Islet precursor cell (in vitro differentiated cells): Measurements from ENCODE around the gene ELP4.
A peak's percentile ranks its signal among the peaks of the same experiment; 100 is the strongest.
"Not testable (repeated sequence)": the region's sequence is repeated elsewhere in the genome, so short reads cannot be mapped to it uniquely, and the experiment has no call there.

ENCODE experiments used
- DNase-seq: peaks from one replicate; pipeline ENCODE4 v3.0.0-alpha.2; 2018

The ELP4 gene

DNA sequence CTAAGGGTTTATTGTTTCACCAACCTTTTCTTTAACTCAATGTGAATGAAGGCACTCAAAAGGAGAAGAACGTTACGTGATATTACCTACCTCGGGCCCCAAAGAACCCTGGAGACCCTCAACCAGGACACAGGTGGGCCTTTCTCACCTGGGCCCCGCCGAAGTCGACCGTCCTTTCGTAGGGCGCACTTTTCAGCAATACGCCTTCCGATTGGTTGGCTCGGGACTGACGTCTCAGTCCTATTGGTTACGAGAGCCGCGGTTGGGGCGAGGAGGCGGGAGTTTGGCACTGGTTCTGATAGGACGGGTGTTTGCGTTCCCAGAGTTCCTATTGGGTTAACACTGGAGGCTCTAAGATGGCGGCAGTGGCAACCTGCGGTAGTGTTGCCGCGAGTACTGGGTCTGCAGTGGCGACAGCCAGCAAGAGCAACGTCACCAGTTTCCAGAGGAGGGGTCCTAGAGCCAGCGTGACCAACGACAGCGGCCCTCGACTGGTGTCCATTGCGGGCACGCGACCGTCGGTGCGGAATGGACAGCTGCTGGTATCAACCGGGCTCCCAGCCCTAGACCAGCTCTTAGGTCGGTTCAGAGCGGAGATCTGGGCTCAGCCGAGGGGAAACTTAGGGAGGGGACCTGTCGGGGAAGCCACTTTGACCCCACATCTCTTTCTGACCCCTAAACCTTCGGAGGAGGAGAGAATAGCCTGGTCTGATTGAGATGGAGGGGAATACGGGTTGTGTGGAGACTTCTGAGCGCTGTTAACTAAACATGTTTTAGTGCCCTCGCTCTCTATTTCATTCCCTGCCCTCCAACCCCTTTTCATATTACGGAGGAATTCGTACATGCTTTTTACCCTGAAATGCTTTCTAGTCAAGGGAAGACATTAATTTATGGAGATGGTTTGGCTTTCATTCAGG is at the start of gene ELP4, which contains the start of gene IMMP1L:
Gene ELP4, plus strand, starts transcription at position 339 of the 917 bp plus-strand sequence. Its CDS starts 18 bp downstream, at position 357.
Gene IMMP1L, minus strand, starts transcription at position 194 of the 917 bp plus-strand sequence. CDS start 46,346 bp downstream, outside the sequence.
- DNase-seq, result peak; percentile 99

GRCh38 chr11:31464436-31464835 is 45.1 kb upstream of the ELP4 start:
- DNase-seq, result no peak

DNA sequence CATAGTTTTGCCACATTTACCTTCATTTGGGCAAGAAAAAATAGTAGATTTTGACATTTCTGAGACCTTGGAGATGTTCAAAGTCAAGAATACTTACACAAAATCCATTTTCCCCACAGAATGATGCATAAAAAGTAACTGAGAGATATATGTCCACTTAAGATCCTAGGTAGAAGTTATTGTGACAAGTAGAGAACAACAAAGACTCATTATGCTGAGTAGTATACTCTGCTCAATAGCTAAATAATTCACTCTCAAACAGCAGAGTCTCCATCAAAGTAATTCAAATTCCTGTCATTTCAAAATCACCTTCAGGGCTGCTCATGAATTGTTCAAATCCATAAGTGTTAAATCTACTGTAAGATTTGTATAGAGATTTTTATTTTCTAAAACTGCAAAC is 35.5 kb upstream of the ELP4 start:
- no peak for DNase-seq

- no peak for DNase-seq
Measured at GRCh38 chr11:31477528-31478222, 31.9 kb upstream of the ELP4 start.

DNA sequence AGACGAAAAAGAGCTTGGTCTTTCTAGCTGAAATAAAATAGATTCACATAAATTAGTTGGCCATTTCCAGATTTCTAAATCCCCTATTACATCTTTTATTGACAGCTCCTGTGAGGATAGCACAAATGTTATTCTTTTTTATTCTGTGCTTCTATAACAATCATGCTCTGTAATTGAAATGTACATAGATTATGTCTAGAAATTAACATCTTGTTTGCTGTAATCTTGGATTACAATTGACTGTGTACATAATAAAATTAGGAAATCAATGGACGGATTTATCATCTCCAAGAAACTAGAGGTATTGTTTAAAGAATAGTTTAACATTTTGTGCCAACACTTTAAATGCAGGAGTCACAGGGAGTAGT is 31.4 kb upstream of the ELP4 start:
- no peak for DNase-seq

- no peak for DNase-seq
Measured at GRCh38 chr11:31479066-31479465, 30.5 kb upstream of the ELP4 start.

GRCh38 chr11:31480930-31481329 is 28.6 kb upstream of the ELP4 start:
- DNase-seq, result no peak

- DNase-seq, result no peak
Measured at GRCh38 chr11:31484497-31484896, 25.1 kb upstream of the ELP4 start.

- no peak for DNase-seq
Measured at GRCh38 chr11:31487848-31488247, 21.7 kb upstream of the ELP4 start.

- DNase-seq, result no peak
Measured at GRCh38 chr11:31492320-31492913, 17.1 kb upstream of the ELP4 start.

- DNase-seq, result no peak
Measured at GRCh38 chr11:31493235-31493634, 16.3 kb upstream of the ELP4 start.

GRCh38 chr11:31493762-31494161 is 15.8 kb upstream of the ELP4 start:
- not testable (repeated sequence) for DNase-seq

DNA sequence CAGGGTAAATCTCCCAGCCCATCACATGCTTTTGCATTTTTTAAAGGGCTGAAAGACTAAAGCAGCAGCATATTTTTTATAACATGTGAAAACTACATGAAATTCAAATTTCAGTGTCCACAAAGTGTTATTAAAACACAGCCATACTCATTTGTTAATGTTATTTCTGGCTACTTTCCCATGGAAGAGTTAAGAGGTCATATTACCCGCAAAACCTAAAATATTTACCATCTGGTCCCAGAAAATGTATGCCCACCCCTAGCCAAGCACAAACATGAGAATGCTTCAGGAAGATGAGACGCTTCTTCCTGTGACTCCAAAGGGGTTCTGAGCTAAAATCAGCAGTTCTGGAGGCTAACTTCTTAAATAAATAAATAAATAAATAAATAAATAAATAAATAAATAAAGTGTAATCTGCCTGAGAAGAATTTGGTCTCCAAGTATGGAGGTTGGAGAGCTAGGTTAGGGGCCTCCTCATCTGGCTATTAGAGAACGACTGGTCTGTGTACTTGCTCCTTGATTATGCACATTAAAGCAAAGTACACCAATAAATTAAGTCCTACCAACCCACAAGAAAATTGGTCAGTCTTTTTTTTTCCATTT is 9.9 kb upstream of the ELP4 start:
- no peak for DNase-seq

- no peak for DNase-seq
Measured at GRCh38 chr11:31500560-31500959, 9.0 kb upstream of the ELP4 start.

- no peak for DNase-seq
Measured at GRCh38 chr11:31509051-31509428, 527 bp upstream of the ELP4 start.

DNA sequence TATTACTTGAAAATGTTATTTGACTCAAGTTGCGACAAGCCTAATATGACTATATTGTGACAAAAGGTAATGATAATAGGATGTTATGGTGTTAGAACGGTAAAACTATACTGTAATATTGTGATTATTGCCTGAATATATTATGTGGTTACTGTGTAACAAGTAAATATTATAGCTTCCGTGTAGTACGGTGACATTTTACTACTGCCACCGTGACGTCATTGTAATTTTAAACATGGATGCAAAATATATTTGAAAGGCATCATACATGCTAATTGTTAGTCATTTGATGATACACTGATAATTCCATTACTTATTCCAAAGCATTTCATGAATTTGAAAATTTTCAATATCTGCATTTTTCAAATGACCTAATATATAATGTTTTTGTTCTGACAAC is 2.5 kb downstream of the ELP4 start:
- no peak for DNase-seq

DNA sequence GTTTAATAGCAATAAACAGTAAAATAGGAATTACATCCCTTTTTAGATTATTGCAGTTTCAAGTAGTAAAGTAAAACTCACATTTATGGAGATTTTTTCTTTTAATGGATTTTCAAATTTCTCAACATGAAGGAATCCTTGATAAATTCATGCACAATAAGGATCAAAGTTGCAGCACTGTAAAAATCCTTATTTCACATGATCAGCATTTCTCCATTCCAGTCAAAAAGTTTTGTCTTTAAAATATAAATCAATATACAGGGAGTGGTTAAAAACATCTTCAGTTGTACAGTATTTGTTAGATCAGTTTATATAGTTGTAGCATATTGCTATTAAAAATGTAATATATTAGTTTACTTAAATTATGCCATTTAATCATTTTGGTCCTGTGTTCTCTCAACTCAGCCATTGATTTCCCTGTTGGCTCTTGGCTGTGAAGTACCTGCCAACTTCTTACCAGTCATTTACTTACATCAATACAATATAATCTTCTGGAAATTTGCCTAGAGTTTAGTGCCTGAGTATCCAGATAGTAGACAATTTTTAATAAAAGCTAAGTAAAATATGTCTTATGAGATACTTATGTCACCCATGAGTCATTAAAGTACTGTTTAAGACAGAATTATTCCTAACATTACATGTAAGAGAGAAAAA is 12.1 kb downstream of the ELP4 start:
- no peak for DNase-seq

GRCh38 chr11:31529189-31529588 is 19.6 kb downstream of the ELP4 start:
- DNase-seq, result no peak

- DNase-seq, result no peak
Measured at GRCh38 chr11:31529701-31530100, 20.1 kb downstream of the ELP4 start.

DNA sequence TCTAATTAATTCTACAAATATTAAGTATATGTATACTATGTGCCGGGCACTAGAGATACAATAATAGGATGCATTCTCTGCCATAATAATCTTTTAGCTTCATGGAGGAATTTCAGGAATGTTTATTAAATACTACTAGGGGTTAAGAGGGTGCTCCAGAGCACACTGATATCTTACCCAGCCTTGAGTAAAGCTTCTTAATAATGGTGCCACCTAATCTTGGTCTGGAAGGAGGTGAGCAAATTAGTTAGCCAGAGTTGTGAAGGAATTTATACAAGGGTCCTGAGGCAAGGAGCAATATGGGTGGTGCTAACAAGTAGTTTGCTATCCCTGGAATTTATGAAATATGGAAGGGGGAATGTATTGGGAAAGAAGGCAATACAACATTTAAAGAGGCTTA is 21.7 kb downstream of the ELP4 start:
- DNase-seq, result no peak

DNA sequence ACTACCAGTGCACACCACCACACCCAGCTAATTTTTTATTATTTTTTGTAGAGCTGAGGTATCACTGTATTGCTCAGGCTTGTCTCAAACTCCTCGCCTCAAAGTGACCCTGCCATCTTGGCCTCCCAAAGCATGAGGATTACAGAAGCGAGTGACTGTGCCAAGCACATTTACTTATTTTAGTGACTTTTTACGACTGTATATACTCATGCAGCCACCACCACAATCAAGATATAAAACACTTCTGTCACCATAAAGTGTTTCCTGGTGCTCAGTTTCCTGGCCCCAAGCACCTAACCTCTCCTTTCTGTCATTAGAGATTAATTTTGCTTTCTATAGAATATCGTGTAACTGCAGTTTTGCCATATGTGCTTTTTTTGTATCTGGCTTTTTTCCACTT is 25.9 kb downstream of the ELP4 start:
- DNase-seq, result no peak

DNA sequence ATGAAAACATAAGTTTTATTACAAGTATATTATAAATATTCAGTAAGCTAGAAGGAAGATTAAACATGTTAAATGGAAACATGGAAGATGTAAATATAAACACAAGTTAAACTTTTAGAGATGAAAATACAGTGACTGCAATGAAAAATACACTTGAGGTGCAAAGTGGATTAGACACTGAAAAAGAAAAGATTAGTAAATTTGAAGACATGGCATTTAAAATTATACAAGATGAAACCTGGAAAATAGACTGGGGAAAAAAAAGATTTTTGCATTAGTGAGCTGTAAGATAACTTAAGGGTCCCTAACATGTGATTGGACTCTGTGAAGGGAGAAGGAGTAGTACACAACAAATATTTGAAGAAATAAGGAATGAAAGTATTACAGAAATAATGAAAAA is 33.3 kb downstream of the ELP4 start:
- DNase-seq, result no peak

DNA sequence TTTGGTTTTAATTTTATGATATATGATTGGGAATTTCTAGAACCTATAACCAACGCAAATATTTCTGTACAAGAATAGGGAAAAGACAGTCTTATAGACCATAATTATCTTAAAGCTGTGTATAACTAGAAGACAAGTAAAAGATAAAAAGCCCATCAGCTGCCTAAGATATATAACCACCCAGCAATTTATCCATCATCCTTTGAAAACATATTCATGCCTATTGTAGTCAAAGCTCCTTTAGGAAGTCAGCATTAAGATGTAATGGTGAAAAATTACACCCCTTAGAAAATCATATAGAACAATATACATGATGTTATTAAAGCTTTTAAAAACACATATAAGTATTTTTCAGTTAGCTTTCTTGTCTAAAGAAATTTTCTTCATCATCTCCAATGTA is 46.4 kb downstream of the ELP4 start:
- no peak for DNase-seq
